Keratinocyte (primary cell): Measurements from ENCODE around the gene POLR2C. TPM values are rescaled to one million over a fixed set of nuclear protein-coding genes. Genes with fewer than 3 reads are reported as not detected.

Experiments
- DNase-seq: peaks from one replicate; pipeline ENCODE4 v3.0.0-alpha.2; 2011; ENCODE audit warnings: low read depth, missing footprints, low spot score
- FAIRE-seq: peaks from 2 replicates; lab custom pipeline; 2011; peaks lifted over from hg19 to GRCh38; lab: Jason Lieb, UNC
- H2AFZ ChIP-seq: 2 replicates; pipeline ENCODE4 v1.6.0; 2012; ENCODE audit warnings: low read length, control low read depth, inconsistent platforms; ENCODE audit not compliant: control insufficient read depth
- H3K27ac ChIP-seq: 2 replicates; pipeline ENCODE4 v1.5.1; 2011; ENCODE audit warnings: low read length; ENCODE audit not compliant: control insufficient read depth, insufficient read depth
- H3K27me3 ChIP-seq: 3 replicates; pipeline ENCODE4 v1.6.0; 2011; ENCODE audit warnings: low read length; ENCODE audit not compliant: control insufficient read depth, insufficient read depth; ENCODE audit errors: extremely low read depth
- H3K36me3 ChIP-seq, 2 experiments: 2 replicates in 1 of 2; 3 replicates in 1 of 2; pipeline ENCODE4 v1.5.1; 2011; ENCODE audit warnings: low read length in 2 of 2, mild to moderate bottlenecking in 1 of 2; ENCODE audit not compliant: control insufficient read depth in 2 of 2, insufficient read depth in 2 of 2; ENCODE audit errors: extremely low read depth in 1 of 2
- H3K4me1 ChIP-seq: 3 replicates; pipeline ENCODE4 v1.5.1; 2011; ENCODE audit warnings: low read length; ENCODE audit not compliant: control insufficient read depth, insufficient read depth; ENCODE audit errors: extremely low read depth
- H3K4me2 ChIP-seq: 3 replicates; pipeline ENCODE4 v1.6.0; 2011; ENCODE audit warnings: low read depth, low read length; ENCODE audit not compliant: control insufficient read depth, insufficient read depth; ENCODE audit errors: extremely low read depth
- H3K4me3 ChIP-seq, 3 experiments: fragments of 200-600 bp in 1 of 3; sonication (generic) in 1 of 3; 2 replicates in 2 of 3; 3 replicates in 1 of 3; pipeline ENCODE4 v1.5.1; 2011 to 2016; ENCODE audit warnings: low read length in 3 of 3, mild to moderate bottlenecking in 3 of 3, control low read depth in 2 of 3, inconsistent platforms in 1 of 3, low read depth in 1 of 3, mixed read lengths in 1 of 3, mixed run types in 1 of 3, moderate library complexity in 1 of 3; ENCODE audit not compliant: control insufficient read depth in 2 of 3, insufficient read depth in 2 of 3; ENCODE audit errors: extremely low read depth in 1 of 3
- H3K79me2 ChIP-seq: 2 replicates; pipeline ENCODE4 v1.6.0; 2012; ENCODE audit warnings: low read length; ENCODE audit not compliant: control insufficient read depth, insufficient read depth
- H3K9ac ChIP-seq: 3 replicates; pipeline ENCODE4 v1.6.0; 2011; ENCODE audit warnings: low read length; ENCODE audit not compliant: control insufficient read depth, insufficient read depth; ENCODE audit errors: extremely low read depth
- H3K9me1 ChIP-seq: 3 replicates; pipeline ENCODE4 v1.6.0; 2011; ENCODE audit warnings: low read length; ENCODE audit not compliant: control insufficient read depth, insufficient read depth; ENCODE audit errors: extremely low read depth
- H3K9me3 ChIP-seq: 2 replicates; pipeline ENCODE4 v1.5.1; 2012; ENCODE audit warnings: low read depth, low read length; ENCODE audit not compliant: control insufficient read depth
- H4K20me1 ChIP-seq: 3 replicates; pipeline ENCODE4 v1.6.0; 2011; ENCODE audit warnings: low read length; ENCODE audit not compliant: control insufficient read depth, insufficient read depth; ENCODE audit errors: extremely low read depth
- EZH2 ChIP-seq: IDR thresholded peaks from one replicate; pipeline ENCODE4 v1.6.1; 2012; ENCODE audit warnings: inconsistent platforms, mild to moderate bottlenecking, low read length, moderate library complexity
- dilution Hi-C: fragments of 300-500 bp; cut with MboI; formaldehyde crosslinking; loops from one replicate; pipeline ENCODE4 v1.7.0; 2020; ENCODE audit warnings: low sequenced_read_pairs; ENCODE audit not compliant: extremely low pct_ligation_motif_present
- polyA plus RNA-seq, 5 experiments: library from polyadenylated mRNA; depleted of rRNA in 3 of 5; stranded (reverse) in 3 of 5; stranded (forward) in 1 of 5; unstranded in 1 of 5; fragments of >200 nt; gene quantifications; 1 replicate in 1 of 5; 2 replicates in 3 of 5; 3 replicates in 1 of 5; pipeline versions ENCODE4 v1.2.1 to v1.2.3, GENCODE V29; 2011 to 2012; ENCODE audit warnings: missing spikeins in 2 of 5, low read depth in 1 of 5, low replicate concordance in 1 of 5
- TF ChIP-seq, protein P1 (sequence below), 3 experiments: IDR thresholded peaks in 1 of 3; conservative IDR thresholded peaks in 1 of 3; optimal IDR thresholded peaks in 1 of 3; 2 replicates in 2 of 3; 3 replicates in 1 of 3; pipeline versions ENCODE3 to v1.5.1; 2011; ENCODE audit warnings: low read length in 3 of 3, mild to moderate bottlenecking in 3 of 3, moderate library complexity in 2 of 3, control low read depth in 1 of 3, inconsistent platforms in 1 of 3; ENCODE audit not compliant: insufficient read depth in 2 of 3; ENCODE audit errors: extremely low read depth in 1 of 3

The POLR2C gene
- polyA plus RNA-seq, 1 donor (not counting 4 experiments of a cell fraction or from before 2014, with no cell fraction given): 74.6 TPM

DNA sequence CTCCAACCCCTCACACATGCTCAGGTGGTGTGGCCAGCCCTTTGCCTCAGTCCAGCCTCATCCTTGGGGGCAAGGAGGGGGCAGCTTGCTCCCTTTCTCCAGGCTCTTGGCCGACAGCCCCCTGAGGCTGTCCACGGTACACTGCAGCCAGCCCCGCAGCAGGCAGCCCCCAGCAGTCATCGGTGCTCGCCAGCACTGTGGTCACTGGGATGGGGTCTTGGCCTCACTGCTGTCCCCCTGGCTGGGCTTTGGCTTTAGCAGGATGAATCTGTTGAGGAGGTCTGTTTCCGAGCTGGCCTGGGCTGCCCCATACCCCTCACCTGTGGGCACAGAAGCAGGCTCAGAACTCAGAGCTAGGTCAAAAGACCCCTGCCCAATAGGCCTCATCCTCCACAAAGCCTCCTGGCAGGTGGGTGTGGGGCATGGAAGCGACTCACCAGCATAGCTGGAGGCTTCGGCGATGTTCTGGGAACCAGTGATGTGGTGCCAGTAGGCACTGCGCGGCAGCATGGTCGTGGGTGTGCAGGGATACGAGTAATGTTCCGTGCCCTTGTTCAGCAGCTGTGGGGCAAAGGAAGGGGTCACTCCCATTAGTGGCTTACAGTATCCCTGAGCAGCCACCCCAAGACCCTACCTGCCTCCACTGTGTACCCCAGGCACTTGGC lies 10.8 kb downstream of the POLR2C start:
- H3K4me3 ChIP-seq: no peak overlapping the region
- H3K27me3 ChIP-seq: no peaks in the 10 kb centered on the region
- no peak overlapping the region for H3K4me2 ChIP-seq
- peaks cover 24 to 44% of the 10 kb centered on the region in 2 experiments for H3K36me3 ChIP-seq
- no peak overlapping the region for H3K27ac ChIP-seq
- H4K20me1 ChIP-seq: no peaks in the 10 kb centered on the region
- H3K9ac ChIP-seq: no peak overlapping the region
- no peaks in the 10 kb centered on the region for H3K9me1 ChIP-seq
- H3K79me2 ChIP-seq: no peaks in the 10 kb centered on the region
- DNase-seq (no peak), FAIRE-seq (no peak)
- H3K4me1 ChIP-seq: no peaks in the 10 kb centered on the region
- H2AFZ ChIP-seq: no peak overlapping the region
- TF ChIP-seq EZH2: no peak
- TF ChIP-seq, protein P1, sequence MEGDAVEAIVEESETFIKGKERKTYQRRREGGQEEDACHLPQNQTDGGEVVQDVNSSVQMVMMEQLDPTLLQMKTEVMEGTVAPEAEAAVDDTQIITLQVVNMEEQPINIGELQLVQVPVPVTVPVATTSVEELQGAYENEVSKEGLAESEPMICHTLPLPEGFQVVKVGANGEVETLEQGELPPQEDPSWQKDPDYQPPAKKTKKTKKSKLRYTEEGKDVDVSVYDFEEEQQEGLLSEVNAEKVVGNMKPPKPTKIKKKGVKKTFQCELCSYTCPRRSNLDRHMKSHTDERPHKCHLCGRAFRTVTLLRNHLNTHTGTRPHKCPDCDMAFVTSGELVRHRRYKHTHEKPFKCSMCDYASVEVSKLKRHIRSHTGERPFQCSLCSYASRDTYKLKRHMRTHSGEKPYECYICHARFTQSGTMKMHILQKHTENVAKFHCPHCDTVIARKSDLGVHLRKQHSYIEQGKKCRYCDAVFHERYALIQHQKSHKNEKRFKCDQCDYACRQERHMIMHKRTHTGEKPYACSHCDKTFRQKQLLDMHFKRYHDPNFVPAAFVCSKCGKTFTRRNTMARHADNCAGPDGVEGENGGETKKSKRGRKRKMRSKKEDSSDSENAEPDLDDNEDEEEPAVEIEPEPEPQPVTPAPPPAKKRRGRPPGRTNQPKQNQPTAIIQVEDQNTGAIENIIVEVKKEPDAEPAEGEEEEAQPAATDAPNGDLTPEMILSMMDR (optimal IDR thresholded peaks at IDR 0.05 in 1 of 3, IDR thresholded peaks at IDR 0.05 in 1 of 3, conservative IDR thresholded peaks at IDR 0.05 in 1 of 3; ENCODE audit: extremely low read depth in 1 of 3, insufficient read depth in 2 of 3, low read length in 3 of 3): no peak
- dilution Hi-C loops: no loop called here
- H3K9me3 ChIP-seq: no peaks in the 10 kb centered on the region

DNA sequence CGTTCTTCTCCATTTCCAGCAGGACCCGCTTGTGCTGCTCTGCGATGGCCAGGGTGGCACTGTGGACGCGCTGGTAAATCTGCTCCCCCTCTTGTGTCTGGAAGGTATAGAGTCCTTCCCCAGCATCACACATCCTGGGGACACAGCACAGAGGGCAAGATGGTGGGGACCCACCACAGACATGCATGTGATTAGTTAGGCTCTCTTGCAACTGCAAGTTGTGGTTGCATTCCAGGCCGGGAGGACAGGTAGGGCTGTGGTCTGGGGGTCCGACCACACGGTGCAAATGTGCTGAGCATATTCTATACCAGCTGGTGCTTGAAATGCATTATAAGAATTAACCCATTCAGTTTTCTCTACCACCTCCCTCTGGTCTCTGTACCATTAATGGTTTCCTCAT lies 11.4 kb downstream of the POLR2C start:
- Histone ChIP-seq H3K27ac (no peak overlapping the region), H3K27me3 (no peaks in the 10 kb centered on the region), H3K36me3 (peaks cover 23 to 43% of the 10 kb centered on the region in 2 experiments), H3K79me2 (no peaks in the 10 kb centered on the region), H3K4me2 (no peak overlapping the region), H4K20me1 (no peaks in the 10 kb centered on the region), H3K4me1 (no peaks in the 10 kb centered on the region), H3K9me3 (no peaks in the 10 kb centered on the region), H2AFZ (no peak overlapping the region), H3K9me1 (no peaks in the 10 kb centered on the region), H3K9ac (no peak overlapping the region), H3K4me3 (no peak overlapping the region)
- FAIRE-seq (no peak), DNase-seq (no peak)
- TF ChIP-seq, protein P1 (optimal IDR thresholded peaks at IDR 0.05 in 1 of 3, IDR thresholded peaks at IDR 0.05 in 1 of 3, conservative IDR thresholded peaks at IDR 0.05 in 1 of 3; ENCODE audit: extremely low read depth in 1 of 3, insufficient read depth in 2 of 3, low read length in 3 of 3): no peak
- TF ChIP-seq EZH2: no peak
- dilution Hi-C loops: no loop called here
